ENCODE measurements around the gene GNAL. TPM values are rescaled to one million over a fixed set of nuclear protein-coding genes. Genes with fewer than 3 reads are reported as not detected.

Gene GNAL
- total RNA-seq, 1 experiment from 2014 or later: 0.06 TPM

GRCh38 chr18:11747731-11748130 is 58.7 kb downstream of the GNAL start:
- TF ChIP-seq CTCF (conservative IDR thresholded peaks at IDR 0.05; ENCODE audit: low read depth, low read length): no peak
- no peak for TF ChIP-seq EZH2 (IDR thresholded peaks at IDR 0.05; ENCODE audit: borderline replicate concordance, low read depth, low read length, poor library complexity, severe bottlenecking)
- intact Hi-C loops (cut with micrococcal nuclease; ENCODE audit: unreplicated experiment): no loop called here
- DNase-seq (ENCODE audit: low spot score): no peak
- H3K9me3 ChIP-seq (ENCODE audit: low read depth, low read length, poor library complexity, severe bottlenecking): no peaks in the 10 kb centered on the region
- H3K27ac ChIP-seq (ENCODE audit: low read depth, low read length, poor library complexity, severe bottlenecking): no peak overlapping the region
- BruUV-seq (replicated peaks): no TSS peak
- no peak overlapping the region for H3K4me3 ChIP-seq (ENCODE audit: low read depth, low read length, poor library complexity, severe bottlenecking)
- no peaks in the 10 kb centered on the region for H3K4me1 ChIP-seq (ENCODE audit: insufficient read depth, low read length, poor library complexity, severe bottlenecking)
- H3K27me3 ChIP-seq (replicated peaks; ENCODE audit: insufficient read depth, low read depth, low read length, poor library complexity): peaks cover 94% of the 10 kb centered on the region
- POLR2A ChIA-PET (ENCODE audit: low non-redundant PET): no interaction called here
- CTCF ChIA-PET: no interaction called here
- H3K36me3 ChIP-seq (ENCODE audit: insufficient read depth, low read length, poor library complexity, severe bottlenecking): no peaks in the 10 kb centered on the region

- Histone ChIP-seq H3K4me1 (ENCODE audit: insufficient read depth, low read length, poor library complexity, severe bottlenecking) (no peaks in the 10 kb centered on the region), H3K4me3 (ENCODE audit: low read depth, low read length, poor library complexity, severe bottlenecking) (no peak overlapping the region), H3K36me3 (ENCODE audit: insufficient read depth, low read length, poor library complexity, severe bottlenecking) (no peaks in the 10 kb centered on the region), H3K9me3 (ENCODE audit: low read depth, low read length, poor library complexity, severe bottlenecking) (no peaks in the 10 kb centered on the region), H3K27ac (ENCODE audit: low read depth, low read length, poor library complexity, severe bottlenecking) (no peak overlapping the region), H3K27me3 (replicated peaks; ENCODE audit: insufficient read depth, low read depth, low read length, poor library complexity) (peaks cover 94% of the 10 kb centered on the region)
- intact Hi-C loops (cut with micrococcal nuclease; ENCODE audit: unreplicated experiment): no loop called here
- BruUV-seq (replicated peaks): no TSS peak
- CTCF ChIA-PET: interaction anchor here (1.2 kb wide), 1 partner anchor 246 kb away, joined by 5 read pairs; no protein-coding TSS in a partner anchor
- no peak for TF ChIP-seq CTCF (conservative IDR thresholded peaks at IDR 0.05; ENCODE audit: low read depth, low read length)
- no peak for TF ChIP-seq EZH2 (IDR thresholded peaks at IDR 0.05; ENCODE audit: borderline replicate concordance, low read depth, low read length, poor library complexity, severe bottlenecking)
- DNase-seq (ENCODE audit: low spot score): no peak
- POLR2A ChIA-PET (ENCODE audit: low non-redundant PET): no interaction called here
Observed at GRCh38 chr18:11749305-11749704, 60.2 kb downstream of the GNAL start.

- intact Hi-C loops (cut with micrococcal nuclease; ENCODE audit: unreplicated experiment): no loop called here
- TF ChIP-seq CTCF (conservative IDR thresholded peaks at IDR 0.05; ENCODE audit: low read depth, low read length) (no peak), EZH2 (IDR thresholded peaks at IDR 0.05; ENCODE audit: borderline replicate concordance, low read depth, low read length, poor library complexity, severe bottlenecking) (no peak)
- Histone ChIP-seq H3K4me1 (ENCODE audit: insufficient read depth, low read length, poor library complexity, severe bottlenecking) (no peaks in the 10 kb centered on the region), H3K27me3 (replicated peaks; ENCODE audit: insufficient read depth, low read depth, low read length, poor library complexity) (peaks cover 94% of the 10 kb centered on the region), H3K27ac (ENCODE audit: low read depth, low read length, poor library complexity, severe bottlenecking) (no peak overlapping the region), H3K36me3 (ENCODE audit: insufficient read depth, low read length, poor library complexity, severe bottlenecking) (no peaks in the 10 kb centered on the region), H3K9me3 (ENCODE audit: low read depth, low read length, poor library complexity, severe bottlenecking) (no peaks in the 10 kb centered on the region), H3K4me3 (ENCODE audit: low read depth, low read length, poor library complexity, severe bottlenecking) (no peak overlapping the region)
- no TSS peak for BruUV-seq (replicated peaks)
- no peak for DNase-seq (ENCODE audit: low spot score)
- ChIA-PET CTCF (no interaction called here), POLR2A (ENCODE audit: low non-redundant PET) (no interaction called here)
Observed at GRCh38 chr18:11750171-11750570, 61.1 kb downstream of the GNAL start.

Measured in A673 (cell line).